ENCODE measurements around the gene CCNL1.

Gene CCNL1

GRCh38 chr3:157121522-157121921 is 38.4 kb downstream of the CCNL1 start:
- H3K14ac ChIP-seq (ENCODE audit: low read length), result no peak overlapping the region
- H2BK15ac ChIP-seq (ENCODE audit: low read length), result no peak overlapping the region
- no CpG with 5 or more reads among the region's 1 CpG for WGBS, 2 donors (ENCODE audit: extremely low coverage in 2 of 2, insufficient read length in 2 of 2, insufficient replicate concordance in 1 of 2)
- no peak overlapping the region for H3K4ac ChIP-seq (ENCODE audit: low read length)
- H3K4me2 ChIP-seq (ENCODE audit: insufficient read depth, low read length, poor library complexity, severe bottlenecking), result no peak overlapping the region
- H2BK5ac ChIP-seq (ENCODE audit: low read length), result no peak overlapping the region
- H4K8ac ChIP-seq (ENCODE audit: low read depth, low read length), result no peak overlapping the region
- H3K18ac ChIP-seq (ENCODE audit: low read length), result no peak overlapping the region
- peaks cover 2% of the 10 kb centered on the region in 2 donors for H3K4me1 ChIP-seq (ENCODE audit: control insufficient read depth in 2 of 2, insufficient read depth in 1 of 2, low read depth in 1 of 2, low read length in 2 of 2)
- no peak overlapping the region for H3K4me3 ChIP-seq (ENCODE audit: low read length in 2 of 2)
- H4K91ac ChIP-seq (ENCODE audit: low read depth, low read length, poor library complexity), result no peak overlapping the region
- H2AK5ac ChIP-seq (ENCODE audit: low read depth, low read length), result no peak overlapping the region
- H2BK12ac ChIP-seq (ENCODE audit: low read length), result no peak overlapping the region
- H3K36me3 ChIP-seq (replicated peaks in 1 of 2; ENCODE audit: control insufficient read depth in 2 of 2, insufficient read depth in 2 of 2, low read length in 2 of 2), result no peaks in the 10 kb centered on the region
- no peak overlapping the region for H3K23ac ChIP-seq (ENCODE audit: low read depth, low read length, poor library complexity)
- DNase-seq (ENCODE audit: low spot score), result no peak
- H3K79me1 ChIP-seq (ENCODE audit: low read depth, low read length), result no peaks in the 10 kb centered on the region
- H3K9me3 ChIP-seq (replicated peaks in 1 of 2; ENCODE audit: control insufficient read depth in 2 of 2, insufficient read depth in 1 of 2, low read depth in 1 of 2, low read length in 2 of 2), result peaks cover 0 to 2% of the 10 kb centered on the region in 2 donors
- H3K27ac ChIP-seq (replicated peaks; ENCODE audit: low read length), result no peak overlapping the region
- no peak overlapping the region for H3K9ac ChIP-seq (ENCODE audit: low read depth, low read length, poor library complexity)
- H2BK120ac ChIP-seq (ENCODE audit: low read depth, low read length), result no peak overlapping the region
- H2AFZ ChIP-seq (ENCODE audit: low read length), result no peak overlapping the region
- H3K27me3 ChIP-seq (ENCODE audit: control insufficient read depth in 3 of 3, insufficient read depth in 3 of 3, low read depth in 1 of 3, low read length in 3 of 3), result no peaks in the 10 kb centered on the region

- Histone ChIP-seq H3K36me3 (replicated peaks in 1 of 2; ENCODE audit: control insufficient read depth in 2 of 2, insufficient read depth in 2 of 2, low read length in 2 of 2) (no peaks in the 10 kb centered on the region), H3K4me1 (ENCODE audit: control insufficient read depth in 2 of 2, insufficient read depth in 1 of 2, low read depth in 1 of 2, low read length in 2 of 2) (peaks cover 5 to 11% of the 10 kb centered on the region in 2 donors), H3K27ac (replicated peaks; ENCODE audit: low read length) (no peak overlapping the region), H2AK5ac (ENCODE audit: low read depth, low read length) (no peak overlapping the region), H3K4ac (ENCODE audit: low read length) (no peak overlapping the region), H3K14ac (ENCODE audit: low read length) (no peak overlapping the region), H3K4me3 (ENCODE audit: low read length in 2 of 2) (no peak overlapping the region), H4K8ac (ENCODE audit: low read depth, low read length) (no peak overlapping the region), H3K4me2 (ENCODE audit: insufficient read depth, low read length, poor library complexity, severe bottlenecking) (no peak overlapping the region), H3K23ac (ENCODE audit: low read depth, low read length, poor library complexity) (no peak overlapping the region), H2BK120ac (ENCODE audit: low read depth, low read length) (no peak overlapping the region), H2BK15ac (ENCODE audit: low read length) (no peak overlapping the region), H3K18ac (ENCODE audit: low read length) (no peak overlapping the region), H2BK5ac (ENCODE audit: low read length) (no peak overlapping the region), H3K9ac (ENCODE audit: low read depth, low read length, poor library complexity) (no peak overlapping the region), H3K9me3 (replicated peaks in 1 of 2; ENCODE audit: control insufficient read depth in 2 of 2, insufficient read depth in 1 of 2, low read depth in 1 of 2, low read length in 2 of 2) (peaks cover 0 to 2% of the 10 kb centered on the region in 2 donors), H3K27me3 (ENCODE audit: control insufficient read depth in 3 of 3, insufficient read depth in 3 of 3, low read depth in 1 of 3, low read length in 3 of 3) (no peaks in the 10 kb centered on the region), H2BK12ac (ENCODE audit: low read length) (no peak overlapping the region), H4K91ac (ENCODE audit: low read depth, low read length, poor library complexity) (no peak overlapping the region), H2AFZ (ENCODE audit: low read length) (no peak overlapping the region), H3K79me1 (ENCODE audit: low read depth, low read length) (no peaks in the 10 kb centered on the region)
- no CpG with 5 or more reads among the region's 56 CpGs for WGBS, 2 donors (ENCODE audit: extremely low coverage in 2 of 2, insufficient read length in 2 of 2, insufficient replicate concordance in 1 of 2)
- no peak for DNase-seq (ENCODE audit: low spot score)
Observed at GRCh38 chr3:157120071-157120892, 39.7 kb downstream of the CCNL1 start.

GRCh38 chr3:157119369-157119951 is 40.5 kb downstream of the CCNL1 start:
- Histone ChIP-seq H3K14ac (ENCODE audit: low read length) (no peak overlapping the region), H4K8ac (ENCODE audit: low read depth, low read length) (no peak overlapping the region), H2AK5ac (ENCODE audit: low read depth, low read length) (no peak overlapping the region), H3K9me3 (replicated peaks in 1 of 2; ENCODE audit: control insufficient read depth in 2 of 2, insufficient read depth in 1 of 2, low read depth in 1 of 2, low read length in 2 of 2) (peaks cover 0 to 2% of the 10 kb centered on the region in 2 donors), H3K79me1 (ENCODE audit: low read depth, low read length) (no peaks in the 10 kb centered on the region), H3K36me3 (replicated peaks in 1 of 2; ENCODE audit: control insufficient read depth in 2 of 2, insufficient read depth in 2 of 2, low read length in 2 of 2) (no peaks in the 10 kb centered on the region), H3K4me1 (ENCODE audit: control insufficient read depth in 2 of 2, insufficient read depth in 1 of 2, low read depth in 1 of 2, low read length in 2 of 2) (peaks cover 5 to 10% of the 10 kb centered on the region in 2 donors), H3K18ac (ENCODE audit: low read length) (no peak overlapping the region), H3K4me2 (ENCODE audit: insufficient read depth, low read length, poor library complexity, severe bottlenecking) (no peak overlapping the region), H2BK5ac (ENCODE audit: low read length) (no peak overlapping the region), H2BK12ac (ENCODE audit: low read length) (no peak overlapping the region), H3K4ac (ENCODE audit: low read length) (no peak overlapping the region), H3K9ac (ENCODE audit: low read depth, low read length, poor library complexity) (no peak overlapping the region), H3K27me3 (ENCODE audit: control insufficient read depth in 3 of 3, insufficient read depth in 3 of 3, low read depth in 1 of 3, low read length in 3 of 3) (no peaks in the 10 kb centered on the region), H2AFZ (ENCODE audit: low read length) (no peak overlapping the region), H2BK15ac (ENCODE audit: low read length) (no peak overlapping the region), H2BK120ac (ENCODE audit: low read depth, low read length) (no peak overlapping the region), H3K27ac (replicated peaks; ENCODE audit: low read length) (no peak overlapping the region), H3K23ac (ENCODE audit: low read depth, low read length, poor library complexity) (no peak overlapping the region), H3K4me3 (ENCODE audit: low read length in 2 of 2) (no peak overlapping the region), H4K91ac (ENCODE audit: low read depth, low read length, poor library complexity) (no peak overlapping the region)
- no CpG with 5 or more reads among the region's 7 CpGs for WGBS, 2 donors (ENCODE audit: extremely low coverage in 2 of 2, insufficient read length in 2 of 2, insufficient replicate concordance in 1 of 2)
- DNase-seq (ENCODE audit: low spot score), result no peak

GRCh38 chr3:157117875-157118654 is 41.9 kb downstream of the CCNL1 start:
- no peak overlapping the region for H2BK12ac ChIP-seq (ENCODE audit: low read length)
- H3K36me3 ChIP-seq (replicated peaks in 1 of 2; ENCODE audit: control insufficient read depth in 2 of 2, insufficient read depth in 2 of 2, low read length in 2 of 2), result no peaks in the 10 kb centered on the region
- no peak overlapping the region for H3K9ac ChIP-seq (ENCODE audit: low read depth, low read length, poor library complexity)
- no peaks in the 10 kb centered on the region for H3K27me3 ChIP-seq (ENCODE audit: control insufficient read depth in 3 of 3, insufficient read depth in 3 of 3, low read depth in 1 of 3, low read length in 3 of 3)
- no peak overlapping the region for H3K18ac ChIP-seq (ENCODE audit: low read length)
- H3K79me1 ChIP-seq (ENCODE audit: low read depth, low read length), result no peaks in the 10 kb centered on the region
- no peak overlapping the region for H2BK5ac ChIP-seq (ENCODE audit: low read length)
- no peak overlapping the region for H4K91ac ChIP-seq (ENCODE audit: low read depth, low read length, poor library complexity)
- no peak overlapping the region for H3K4ac ChIP-seq (ENCODE audit: low read length)
- no peak overlapping the region for H4K8ac ChIP-seq (ENCODE audit: low read depth, low read length)
- H3K4me1 ChIP-seq (ENCODE audit: control insufficient read depth in 2 of 2, insufficient read depth in 1 of 2, low read depth in 1 of 2, low read length in 2 of 2), result peaks cover 5 to 10% of the 10 kb centered on the region in 2 donors
- H3K4me2 ChIP-seq (ENCODE audit: insufficient read depth, low read length, poor library complexity, severe bottlenecking), result no peak overlapping the region
- H3K4me3 ChIP-seq (ENCODE audit: low read length in 2 of 2), result no peak overlapping the region
- H3K14ac ChIP-seq (ENCODE audit: low read length), result no peak overlapping the region
- no peak overlapping the region for H2AK5ac ChIP-seq (ENCODE audit: low read depth, low read length)
- no CpG with 5 or more reads among the region's 4 CpGs for WGBS, 2 donors (ENCODE audit: extremely low coverage in 2 of 2, insufficient read length in 2 of 2, insufficient replicate concordance in 1 of 2)
- H3K23ac ChIP-seq (ENCODE audit: low read depth, low read length, poor library complexity), result no peak overlapping the region
- no peak overlapping the region for H3K27ac ChIP-seq (replicated peaks; ENCODE audit: low read length)
- no peak overlapping the region for H2AFZ ChIP-seq (ENCODE audit: low read length)
- peaks cover 0 to 2% of the 10 kb centered on the region in 2 donors for H3K9me3 ChIP-seq (replicated peaks in 1 of 2; ENCODE audit: control insufficient read depth in 2 of 2, insufficient read depth in 1 of 2, low read depth in 1 of 2, low read length in 2 of 2)
- H2BK15ac ChIP-seq (ENCODE audit: low read length), result no peak overlapping the region
- no peak overlapping the region for H2BK120ac ChIP-seq (ENCODE audit: low read depth, low read length)
- no peak for DNase-seq (ENCODE audit: low spot score)

Data from neuronal stem cell (in vitro differentiated cells).